Measurements from ENCODE around the gene GPR78. TPM values are rescaled to one million over a fixed set of nuclear protein-coding genes. Genes with fewer than 3 reads are reported as not detected.
A peak's percentile ranks its signal among the peaks of the same experiment; 100 is the strongest.

GPR78 gene
- total RNA-seq, 1 experiment from 2014 or later = 3.4 TPM

- Histone ChIP-seq H3K23me2 (ENCODE audit: insufficient read length, low read depth, low read length, poor library complexity, severe bottlenecking) (peaks cover 2% of the 10 kb centered on the region), H3K4me2 (ENCODE audit: insufficient read depth, insufficient read length, low read length) (no peak overlapping the region), H3K14ac (ENCODE audit: insufficient read depth, low read length) (no peak overlapping the region; the same call in 1 of the 2 replicates), H3K18ac (ENCODE audit: insufficient read length, low read depth, low read length) (peak overlapping the region; percentile 28), H3K23ac (ENCODE audit: insufficient read length, low read depth, low read length) (no peak overlapping the region), H4K20me1 (ENCODE audit: control insufficient read depth, insufficient read depth, insufficient read length) (no peaks in the 10 kb centered on the region), H2AFZ (ENCODE audit: low read length) (no peak overlapping the region), H3T11ph (ENCODE audit: low read length) (no peak overlapping the region), H4K91ac (ENCODE audit: insufficient read length, low read depth, low read length) (no peak overlapping the region), H3K79me1 (ENCODE audit: insufficient read depth, low read depth, low read length, poor library complexity, severe bottlenecking) (no peaks in the 10 kb centered on the region), H2BK120ac (ENCODE audit: low read depth, low read length, poor library complexity, severe bottlenecking) (no peak overlapping the region), H3K27me3 (ENCODE audit: insufficient read depth, low read length) (no peaks in the 10 kb centered on the region), H3K9ac (ENCODE audit: extremely low read depth, insufficient read length, low read length) (no peak overlapping the region), H4K8ac (replicated peaks; ENCODE audit: insufficient read length, low read depth, low read length) (no peak overlapping the region), H4K5ac (ENCODE audit: insufficient read length, low read depth, low read length) (no peak overlapping the region), H3K79me2 (ENCODE audit: insufficient read depth, low read length) (no peaks in the 10 kb centered on the region), H3K56ac (ENCODE audit: insufficient read length, low read depth, low read length) (no peak overlapping the region), H2BK20ac (ENCODE audit: low read depth, low read length, poor library complexity, severe bottlenecking) (no peak overlapping the region), H2BK12ac (ENCODE audit: insufficient read length, low read depth, low read length) (no peak overlapping the region), H3K27ac (ENCODE audit: insufficient read length, low read depth, low read length) (no peak overlapping the region), H2BK5ac (ENCODE audit: insufficient read length, low read length) (no peak overlapping the region), H3K9me3 (ENCODE audit: control insufficient read depth, low read depth, low read length) (no peaks in the 10 kb centered on the region), H2BK15ac (ENCODE audit: low read depth, low read length) (no peak overlapping the region), H2AK5ac (ENCODE audit: insufficient read length, low read length) (no peak overlapping the region), H3K4ac (ENCODE audit: low read depth, low read length) (no peak overlapping the region), H3K4me1 (ENCODE audit: insufficient read depth, low read length) (no peaks in the 10 kb centered on the region)
- no CpG with 5 or more reads among the region's 32 CpGs for WGBS (ENCODE audit: extremely low coverage, insufficient read length, low lambda C conversion rate)
- H3K9me3 Mint-ChIP-seq = no peaks in the 10 kb centered on the region
- H3K4me3 Mint-ChIP-seq = no peak overlapping the region
- peaks cover 17 to 30% of the 10 kb centered on the region in 2 experiments for H3K4me1 Mint-ChIP-seq
- H3K27ac Mint-ChIP-seq = 0 out of 7 replicates have a peak overlapping the region, but pooled peaks of 2 of the 3 experiments have one; percentile 7 to 37
- DNase-seq = no peak
- no peak for TF ChIP-seq CTCF (conservative IDR thresholded peaks at IDR 0.05)
- H3K27me3 Mint-ChIP-seq (ENCODE audit: low read depth) = peaks cover 4% of the 10 kb centered on the region
- H3K36me3 Mint-ChIP-seq (ENCODE audit: insufficient read depth in 1 of 3, low read depth in 3 of 3) = no peaks in the 10 kb centered on the region
These were observed 35.3 kb upstream of the GPR78 start for GRCh38 chr4:8544741-8545438.
